HG02571 (cell line): ENCODE results near the gene TANGO2.

Experiments
- ATAC-seq: cut with Tn5 transposase; IDR thresholded peaks from one replicate; pipeline ENCODE4 v1.9.1; 2021; ENCODE audit warnings: mild to moderate bottlenecking, moderate library complexity; ENCODE audit not compliant: unreplicated experiment

Gene TANGO2

GRCh38 chr22:19982991-19983578 lies 37.8 kb upstream of the TANGO2 start:
- no peak for ATAC-seq

- ATAC-seq = no peak
Measured at GRCh38 chr22:19983741-19984140, 37.2 kb upstream of the TANGO2 start.

GRCh38 chr22:19984201-19984753 lies 36.6 kb upstream of the TANGO2 start:
- ATAC-seq = no peak

- ATAC-seq = no peak
Measured at GRCh38 chr22:19984851-19985811, 35.8 kb upstream of the TANGO2 start.

GRCh38 chr22:19986011-19986409 lies 34.9 kb upstream of the TANGO2 start:
- no peak for ATAC-seq

GRCh38 chr22:19986410-19987341 lies 34.2 kb upstream of the TANGO2 start:
- no peak for ATAC-seq

GRCh38 chr22:19987394-19988306 lies 33.3 kb upstream of the TANGO2 start:
- no peak for ATAC-seq

GRCh38 chr22:19988331-19988808 lies 32.5 kb upstream of the TANGO2 start:
- no peak for ATAC-seq

- ATAC-seq = no peak
Measured at GRCh38 chr22:19988965-19989724, 31.8 kb upstream of the TANGO2 start.

- ATAC-seq = no peak
Measured at GRCh38 chr22:19989725-19990067, 31.2 kb upstream of the TANGO2 start.

GRCh38 chr22:19990188-19990587 lies 30.7 kb upstream of the TANGO2 start:
- no peak for ATAC-seq

GRCh38 chr22:19990609-19991394 lies 30.1 kb upstream of the TANGO2 start:
- no peak for ATAC-seq

- no peak for ATAC-seq
Measured at GRCh38 chr22:19991395-19991644, 29.6 kb upstream of the TANGO2 start.

- no peak for ATAC-seq
Measured at GRCh38 chr22:19991645-19992451, 29.1 kb upstream of the TANGO2 start.

- ATAC-seq = no peak
Measured at GRCh38 chr22:19992481-19992911, 28.4 kb upstream of the TANGO2 start.

- no peak for ATAC-seq
Measured at GRCh38 chr22:19992921-19993355, 28.0 kb upstream of the TANGO2 start.

GRCh38 chr22:19993926-19994325 lies 27.0 kb upstream of the TANGO2 start:
- no peak for ATAC-seq
